Measurements from ENCODE around the gene HBB. TPM values are rescaled to one million over a fixed set of nuclear protein-coding genes. Genes with fewer than 3 reads are reported as not detected.

The HBB gene
- total RNA-seq, 1 experiment from 2014 or later: not detected

GRCh38 chr11:5240056-5240455, 13.2 kb upstream of the HBB start:
- Histone ChIP-seq H3K27ac (no peak overlapping the region), H3K4me1 (no peaks in the 10 kb centered on the region), H3K36me3 (no peaks in the 10 kb centered on the region), H3K9me3 (replicated peaks) (no peaks in the 10 kb centered on the region), H3K4me3 (no peak overlapping the region), H3K27me3 (no peaks in the 10 kb centered on the region)
- DNase-seq: no peak

GRCh38 chr11:5239046-5239445, 12.2 kb upstream of the HBB start:
- Histone ChIP-seq H3K9me3 (replicated peaks) (no peaks in the 10 kb centered on the region), H3K4me1 (no peaks in the 10 kb centered on the region), H3K36me3 (no peaks in the 10 kb centered on the region), H3K27ac (no peak overlapping the region), H3K4me3 (no peak overlapping the region), H3K27me3 (no peaks in the 10 kb centered on the region)
- DNase-seq: no peak

- Histone ChIP-seq H3K27ac (no peak overlapping the region), H3K9me3 (replicated peaks) (no peaks in the 10 kb centered on the region), H3K4me1 (no peaks in the 10 kb centered on the region), H3K27me3 (no peaks in the 10 kb centered on the region), H3K4me3 (no peak overlapping the region), H3K36me3 (no peaks in the 10 kb centered on the region)
- DNase-seq: no peak
Observed at GRCh38 chr11:5238486-5238885, 11.6 kb upstream of the HBB start.

- Histone ChIP-seq H3K27me3 (no peaks in the 10 kb centered on the region), H3K4me1 (no peaks in the 10 kb centered on the region), H3K27ac (no peak overlapping the region), H3K9me3 (replicated peaks) (no peaks in the 10 kb centered on the region), H3K4me3 (no peak overlapping the region), H3K36me3 (no peaks in the 10 kb centered on the region)
- DNase-seq: no peak
Observed at GRCh38 chr11:5237420-5237819, 10.5 kb upstream of the HBB start.

GRCh38 chr11:5235364-5236095, 8.7 kb upstream of the HBB start:
- no peak for DNase-seq
- Histone ChIP-seq H3K27me3 (no peaks in the 10 kb centered on the region), H3K27ac (no peak overlapping the region), H3K9me3 (replicated peaks) (no peaks in the 10 kb centered on the region), H3K36me3 (no peaks in the 10 kb centered on the region), H3K4me3 (no peak overlapping the region), H3K4me1 (no peaks in the 10 kb centered on the region)

GRCh38 chr11:5234381-5234834, 7.5 kb upstream of the HBB start, which contains the start of gene HBD:
Gene HBD (minus strand): TSS chr11:5234483. CDS start chr11:5234433, 50 bp downstream.
- H3K36me3 ChIP-seq: no peaks in the 10 kb centered on the region
- H3K27ac ChIP-seq: no peak within 1 kb of the TSS
- H3K4me3 ChIP-seq: no peak within 1 kb of the TSS
- no peaks in the 10 kb centered on the region for H3K27me3 ChIP-seq
- no peaks in the 10 kb centered on the region for H3K9me3 ChIP-seq (replicated peaks)
- no peaks in the 10 kb centered on the region for H3K4me1 ChIP-seq
- DNase-seq: no peak

- DNase-seq: no peak
- Histone ChIP-seq H3K9me3 (replicated peaks) (no peaks in the 10 kb centered on the region), H3K27me3 (no peaks in the 10 kb centered on the region), H3K36me3 (no peaks in the 10 kb centered on the region), H3K4me3 (no peak overlapping the region), H3K27ac (no peak overlapping the region), H3K4me1 (no peaks in the 10 kb centered on the region)
Observed at GRCh38 chr11:5233307-5233706, 6.4 kb upstream of the HBB start.

- Histone ChIP-seq H3K4me3 (no peak overlapping the region), H3K27me3 (no peaks in the 10 kb centered on the region), H3K4me1 (no peaks in the 10 kb centered on the region), H3K27ac (no peak overlapping the region), H3K9me3 (replicated peaks) (no peaks in the 10 kb centered on the region), H3K36me3 (no peaks in the 10 kb centered on the region)
- no peak for DNase-seq
Observed at GRCh38 chr11:5232821-5233220, 6.0 kb upstream of the HBB start.

GRCh38 chr11:5232176-5232575, 5.3 kb upstream of the HBB start:
- H3K4me1 ChIP-seq: no peaks in the 10 kb centered on the region
- DNase-seq: no peak
- H3K27me3 ChIP-seq: no peaks in the 10 kb centered on the region
- no peak overlapping the region for H3K4me3 ChIP-seq
- no peak overlapping the region for H3K27ac ChIP-seq
- no peaks in the 10 kb centered on the region for H3K36me3 ChIP-seq
- no peaks in the 10 kb centered on the region for H3K9me3 ChIP-seq (replicated peaks)

GRCh38 chr11:5231111-5231510, 4.2 kb upstream of the HBB start:
- H3K36me3 ChIP-seq: no peaks in the 10 kb centered on the region
- no peaks in the 10 kb centered on the region for H3K4me1 ChIP-seq
- H3K27me3 ChIP-seq: no peaks in the 10 kb centered on the region
- DNase-seq: no peak
- no peaks in the 10 kb centered on the region for H3K9me3 ChIP-seq (replicated peaks)
- no peak overlapping the region for H3K4me3 ChIP-seq
- no peak overlapping the region for H3K27ac ChIP-seq

- H3K4me1 ChIP-seq: no peaks in the 10 kb centered on the region
- DNase-seq: no peak
- no peak overlapping the region for H3K27ac ChIP-seq
- no peaks in the 10 kb centered on the region for H3K27me3 ChIP-seq
- H3K36me3 ChIP-seq: no peaks in the 10 kb centered on the region
- H3K9me3 ChIP-seq (replicated peaks): no peaks in the 10 kb centered on the region
- no peak overlapping the region for H3K4me3 ChIP-seq
Observed at GRCh38 chr11:5230266-5230665, 3.4 kb upstream of the HBB start.

GRCh38 chr11:5229796-5230195, 2.9 kb upstream of the HBB start:
- H3K4me3 ChIP-seq: no peak overlapping the region
- H3K4me1 ChIP-seq: no peaks in the 10 kb centered on the region
- no peak for DNase-seq
- no peak overlapping the region for H3K27ac ChIP-seq
- H3K9me3 ChIP-seq (replicated peaks): no peaks in the 10 kb centered on the region
- no peaks in the 10 kb centered on the region for H3K27me3 ChIP-seq
- no peaks in the 10 kb centered on the region for H3K36me3 ChIP-seq

- Histone ChIP-seq H3K27ac (no peak overlapping the region), H3K27me3 (no peaks in the 10 kb centered on the region), H3K4me3 (no peak overlapping the region), H3K9me3 (replicated peaks) (no peaks in the 10 kb centered on the region), H3K4me1 (no peaks in the 10 kb centered on the region), H3K36me3 (no peaks in the 10 kb centered on the region)
- no peak for DNase-seq
Observed at GRCh38 chr11:5229356-5229755, 2.5 kb upstream of the HBB start.

GRCh38 chr11:5228124-5228523, 1.3 kb upstream of the HBB start:
- no peaks in the 10 kb centered on the region for H3K4me1 ChIP-seq
- no peaks in the 10 kb centered on the region for H3K36me3 ChIP-seq
- no peaks in the 10 kb centered on the region for H3K27me3 ChIP-seq
- H3K9me3 ChIP-seq (replicated peaks): no peaks in the 10 kb centered on the region
- no peak overlapping the region for H3K4me3 ChIP-seq
- no peak for DNase-seq
- no peak overlapping the region for H3K27ac ChIP-seq

- Histone ChIP-seq H3K4me3 (no peak overlapping the region), H3K9me3 (replicated peaks) (no peaks in the 10 kb centered on the region), H3K36me3 (no peaks in the 10 kb centered on the region), H3K27me3 (no peaks in the 10 kb centered on the region), H3K27ac (no peak overlapping the region), H3K4me1 (no peaks in the 10 kb centered on the region)
- DNase-seq: no peak
Observed at GRCh38 chr11:5227681-5228080, 810 bp upstream of the HBB start.

GRCh38 chr11:5225480-5225871, 1.4 kb downstream of the HBB start:
- H3K36me3 ChIP-seq: no peaks in the 10 kb centered on the region
- no peak overlapping the region for H3K4me3 ChIP-seq
- H3K9me3 ChIP-seq (replicated peaks): no peaks in the 10 kb centered on the region
- H3K4me1 ChIP-seq: no peaks in the 10 kb centered on the region
- DNase-seq: no peak
- no peaks in the 10 kb centered on the region for H3K27me3 ChIP-seq
- H3K27ac ChIP-seq: no peak overlapping the region

Data from SJCRH30 (cell line).